ENCODE measurements around the gene RASSF4. TPM values are rescaled to one million over a fixed set of nuclear protein-coding genes. Genes with fewer than 3 reads are reported as not detected.

The RASSF4 gene
- total and polyA plus RNA-seq, 4 donors, result 19.5 to 55.4 (median 41.6) TPM

DNA sequence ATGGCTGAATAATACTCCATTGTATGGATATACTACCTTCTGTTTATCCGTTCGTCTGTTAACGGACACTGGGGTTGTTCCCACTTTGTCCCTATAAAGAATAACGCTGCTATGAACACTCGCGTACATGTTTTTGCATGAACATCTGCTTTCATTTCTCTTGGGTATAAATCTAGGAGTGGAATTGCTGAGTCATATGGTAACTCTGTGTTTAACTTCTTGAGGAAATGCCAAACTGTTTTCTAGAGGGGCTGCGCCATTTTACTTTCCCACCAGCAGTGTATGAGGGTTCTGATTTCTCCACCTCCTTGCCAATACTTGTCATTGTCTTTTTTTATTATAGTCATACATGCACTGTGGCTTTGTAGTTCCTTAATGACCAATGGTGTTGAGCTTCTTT is 20.6 kb upstream of the RASSF4 start:
- H3K27ac ChIP-seq (ENCODE audit: low read depth in 1 of 2, low read length in 1 of 2), result no peak overlapping the region
- DNase-seq, result no peak
- H3K27me3 ChIP-seq (ENCODE audit: control insufficient read depth in 3 of 3, insufficient read depth in 3 of 3, low read length in 2 of 3), result no peaks in the 10 kb centered on the region
- ATAC-seq (ENCODE audit: insufficient read depth, low FRiP score), result no peak
- no peak overlapping the region for H3K9ac ChIP-seq (ENCODE audit: insufficient read depth in 1 of 2, low read length in 2 of 2)
- H3K4me1 ChIP-seq (ENCODE audit: control insufficient read depth in 5 of 5, insufficient read depth in 5 of 5, low read length in 5 of 5), result peaks cover 0 to 7% (median 0%) of the 10 kb centered on the region in 5 donors
- no peaks in the 10 kb centered on the region for H3K9me3 ChIP-seq (ENCODE audit: control insufficient read depth in 4 of 4, insufficient read depth in 3 of 4, low read length in 3 of 4)
- H3K36me3 ChIP-seq (ENCODE audit: control insufficient read depth in 4 of 4, insufficient read depth in 4 of 4, low read length in 4 of 4), result no peaks in the 10 kb centered on the region
- TF ChIP-seq CTCF (IDR thresholded peaks at IDR 0.05; ENCODE audit: control extremely low read depth, extremely low read depth), result no peak
- WGBS, 2 donors, result 75 to 87% methylated on average over 7 of the region's 7 CpGs
- H3K4me3 ChIP-seq, result no peak overlapping the region

GRCh38 chr10:44939691-44940401 is 19.8 kb upstream of the RASSF4 start:
- no peak for TF ChIP-seq CTCF (IDR thresholded peaks at IDR 0.05; ENCODE audit: control extremely low read depth, extremely low read depth)
- Histone ChIP-seq H3K9ac (ENCODE audit: insufficient read depth in 1 of 2, low read length in 2 of 2) (no peak overlapping the region), H3K9me3 (ENCODE audit: control insufficient read depth in 4 of 4, insufficient read depth in 3 of 4, low read length in 3 of 4) (peaks cover 0 to 4% (median 0%) of the 10 kb centered on the region in 4 donors), H3K4me1 (ENCODE audit: control insufficient read depth in 5 of 5, insufficient read depth in 5 of 5, low read length in 5 of 5) (peaks cover 0 to 7% (median 0%) of the 10 kb centered on the region in 5 donors), H3K27me3 (ENCODE audit: control insufficient read depth in 3 of 3, insufficient read depth in 3 of 3, low read length in 2 of 3) (no peaks in the 10 kb centered on the region), H3K4me3 (no peak overlapping the region), H3K36me3 (ENCODE audit: control insufficient read depth in 4 of 4, insufficient read depth in 4 of 4, low read length in 4 of 4) (no peaks in the 10 kb centered on the region), H3K27ac (ENCODE audit: low read depth in 1 of 2, low read length in 1 of 2) (no peak overlapping the region)
- ATAC-seq (ENCODE audit: insufficient read depth, low FRiP score) (no peak), DNase-seq (no peak)
- WGBS, 2 donors, result 71 to 79% methylated on average over 7 of the region's 7 CpGs

- Histone ChIP-seq H3K27me3 (ENCODE audit: control insufficient read depth in 3 of 3, insufficient read depth in 3 of 3, low read length in 2 of 3) (no peaks in the 10 kb centered on the region), H3K36me3 (ENCODE audit: control insufficient read depth in 4 of 4, insufficient read depth in 4 of 4, low read length in 4 of 4) (no peaks in the 10 kb centered on the region), H3K4me1 (ENCODE audit: control insufficient read depth in 5 of 5, insufficient read depth in 5 of 5, low read length in 5 of 5) (peaks cover 0 to 10% (median under 1%) of the 10 kb centered on the region in 5 donors), H3K9me3 (ENCODE audit: control insufficient read depth in 4 of 4, insufficient read depth in 3 of 4, low read length in 3 of 4) (peaks cover 0 to 8% (median 0%) of the 10 kb centered on the region in 4 donors), H3K4me3 (no peak overlapping the region), H3K9ac (ENCODE audit: insufficient read depth in 1 of 2, low read length in 2 of 2) (no peak overlapping the region), H3K27ac (ENCODE audit: low read depth in 1 of 2, low read length in 1 of 2) (no peak overlapping the region)
- no peak for DNase-seq
- TF ChIP-seq CTCF (IDR thresholded peaks at IDR 0.05; ENCODE audit: control extremely low read depth, extremely low read depth), result no peak
- ATAC-seq (ENCODE audit: insufficient read depth, low FRiP score), result no peak
- WGBS, 2 donors, result 1 to 47% methylated on average over 1 of the region's 1 CpG
These were observed 15.2 kb upstream of the RASSF4 start for GRCh38 chr10:44944354-44944753.
